Fibroblast of mammary gland (primary cell): ENCODE data around the gene COL23A1.
A peak's percentile ranks its signal among the peaks of the same experiment; 100 is the strongest.

Experiments
- DNase-seq: peaks from one replicate; pipeline ENCODE4 v3.0.0-alpha.2; 2010; ENCODE audit warnings: low read depth
- H3K4me3 ChIP-seq: 2 replicates; pipeline ENCODE4 v1.5.1; 2011; ENCODE audit warnings: low read depth, mild to moderate bottlenecking, low read length, moderate library complexity; ENCODE audit not compliant: control insufficient read depth
- TF ChIP-seq, protein P1 (sequence below): conservative IDR thresholded peaks from 2 replicates; pipeline ENCODE4 v1.5.1; 2011; ENCODE audit warnings: low read depth, low read length, inconsistent platforms; ENCODE audit not compliant: control insufficient read depth, insufficient read depth

COL23A1 gene

DNA sequence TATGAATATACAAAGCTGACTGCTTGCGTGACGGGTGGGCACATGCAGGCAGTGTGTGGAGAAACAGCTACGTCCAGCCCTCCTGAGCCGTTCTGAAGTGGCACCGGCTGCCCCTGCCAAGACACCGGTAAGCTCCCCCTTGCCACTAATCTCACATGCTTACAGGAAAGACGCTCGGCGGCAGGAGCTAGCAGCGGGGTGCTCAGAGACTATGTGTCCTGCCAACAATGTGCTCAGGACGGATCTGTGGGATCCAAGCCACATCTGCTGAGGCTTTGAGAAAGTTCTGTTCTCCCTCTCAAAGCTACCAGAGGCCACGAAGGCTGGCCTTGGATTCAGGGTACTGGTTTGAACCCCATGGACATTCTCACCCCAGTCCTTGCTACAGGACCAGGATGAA is 200.4 kb downstream of the COL23A1 start:
- TF ChIP-seq, protein P1, sequence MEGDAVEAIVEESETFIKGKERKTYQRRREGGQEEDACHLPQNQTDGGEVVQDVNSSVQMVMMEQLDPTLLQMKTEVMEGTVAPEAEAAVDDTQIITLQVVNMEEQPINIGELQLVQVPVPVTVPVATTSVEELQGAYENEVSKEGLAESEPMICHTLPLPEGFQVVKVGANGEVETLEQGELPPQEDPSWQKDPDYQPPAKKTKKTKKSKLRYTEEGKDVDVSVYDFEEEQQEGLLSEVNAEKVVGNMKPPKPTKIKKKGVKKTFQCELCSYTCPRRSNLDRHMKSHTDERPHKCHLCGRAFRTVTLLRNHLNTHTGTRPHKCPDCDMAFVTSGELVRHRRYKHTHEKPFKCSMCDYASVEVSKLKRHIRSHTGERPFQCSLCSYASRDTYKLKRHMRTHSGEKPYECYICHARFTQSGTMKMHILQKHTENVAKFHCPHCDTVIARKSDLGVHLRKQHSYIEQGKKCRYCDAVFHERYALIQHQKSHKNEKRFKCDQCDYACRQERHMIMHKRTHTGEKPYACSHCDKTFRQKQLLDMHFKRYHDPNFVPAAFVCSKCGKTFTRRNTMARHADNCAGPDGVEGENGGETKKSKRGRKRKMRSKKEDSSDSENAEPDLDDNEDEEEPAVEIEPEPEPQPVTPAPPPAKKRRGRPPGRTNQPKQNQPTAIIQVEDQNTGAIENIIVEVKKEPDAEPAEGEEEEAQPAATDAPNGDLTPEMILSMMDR, result no peak
- DNase-seq, result no peak

DNA sequence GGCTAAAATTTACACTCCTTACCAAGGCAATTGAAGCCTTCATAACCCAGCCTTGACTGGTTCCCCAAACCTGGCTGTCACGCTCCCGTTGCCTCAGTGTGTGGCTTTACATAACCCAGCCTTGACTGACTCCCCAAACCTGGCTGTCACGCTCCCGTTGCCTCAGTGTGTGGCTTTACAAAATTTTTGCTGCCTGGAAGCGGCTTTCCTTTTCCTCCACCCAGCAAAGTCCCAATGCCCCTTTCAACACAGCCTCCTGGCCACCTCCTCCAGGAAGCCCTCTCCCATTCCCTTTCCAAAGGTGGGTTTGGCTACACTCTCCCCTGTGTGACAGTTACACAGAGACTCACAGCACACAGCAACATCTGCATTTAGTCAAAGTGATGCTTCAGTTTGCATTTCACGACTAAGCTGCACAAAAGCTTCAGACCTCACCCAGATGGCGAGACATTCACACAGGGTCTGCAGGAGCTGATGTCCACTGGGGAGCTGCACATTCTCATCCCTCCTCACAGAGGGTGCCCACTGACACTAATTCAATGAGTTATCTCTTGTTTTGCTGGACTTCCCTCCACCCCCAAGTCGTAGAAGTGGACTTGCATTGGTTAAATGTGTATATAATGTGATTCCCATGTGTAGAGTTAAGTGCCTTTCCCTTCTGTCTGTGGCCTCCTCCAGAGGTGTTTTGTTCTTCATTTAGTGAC is 201.0 kb downstream of the COL23A1 start:
- no peak for DNase-seq
- TF ChIP-seq, protein P1, result no peak

More for the DNA sequence above, 200.4 kb downstream of the COL23A1 start:
- no peak overlapping the region for H3K4me3 ChIP-seq

DNA sequence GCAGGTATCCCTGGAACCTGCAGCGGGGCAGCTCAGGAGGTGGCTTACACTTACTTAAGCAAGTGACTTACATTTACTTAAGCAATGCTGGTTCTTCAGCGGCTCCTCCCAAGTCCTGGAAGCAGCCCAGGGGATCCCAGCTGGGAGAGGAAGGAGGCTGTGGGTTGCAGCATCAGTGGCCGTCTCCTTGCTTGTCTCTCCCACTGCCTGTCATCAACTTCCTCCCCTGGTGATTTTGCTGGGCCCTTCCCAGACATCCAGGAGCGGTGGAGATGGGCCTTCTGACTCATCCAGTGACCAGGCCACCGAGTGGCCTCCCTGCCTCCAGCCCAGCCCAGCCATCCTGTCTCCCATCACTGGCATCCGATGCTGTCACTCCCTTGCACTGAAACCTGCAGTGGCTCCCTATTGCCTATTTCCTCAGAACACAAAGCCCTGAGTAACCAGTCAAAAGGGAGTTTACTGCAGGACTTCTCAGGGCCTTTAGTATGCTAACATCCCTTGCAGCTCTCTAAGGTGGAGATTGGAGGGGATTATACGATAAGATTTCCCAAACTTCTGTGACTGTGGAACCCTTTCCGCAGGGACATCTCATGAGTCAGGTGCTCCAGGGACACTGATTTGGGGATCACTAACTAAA is 201.7 kb downstream of the COL23A1 start:
- TF ChIP-seq, protein P1, result no peak
- H3K4me3 ChIP-seq, result no peak overlapping the region
- DNase-seq, result peak; percentile 41

More for the DNA sequence above, 201.0 kb downstream of the COL23A1 start:
- H3K4me3 ChIP-seq, result no peak overlapping the region

DNA sequence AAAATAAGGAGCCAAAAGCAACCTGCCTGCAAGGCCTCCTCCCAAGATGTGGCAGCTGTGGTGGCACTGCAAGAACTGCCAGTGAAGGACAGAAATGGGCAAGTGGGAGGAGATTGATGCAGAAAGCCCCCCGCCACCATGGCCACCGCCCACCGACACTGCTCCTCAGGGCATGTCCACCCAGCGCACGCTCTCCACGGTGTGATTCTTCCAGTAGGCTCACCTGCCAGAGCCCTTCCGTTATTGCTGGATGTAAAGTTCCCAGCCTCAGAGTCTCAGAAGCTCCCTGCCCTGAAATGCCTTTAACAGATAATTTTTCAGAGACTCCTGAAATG is 202.4 kb downstream of the COL23A1 start:
- DNase-seq, result no peak
- no peak overlapping the region for H3K4me3 ChIP-seq
- TF ChIP-seq, protein P1, result no peak

DNA sequence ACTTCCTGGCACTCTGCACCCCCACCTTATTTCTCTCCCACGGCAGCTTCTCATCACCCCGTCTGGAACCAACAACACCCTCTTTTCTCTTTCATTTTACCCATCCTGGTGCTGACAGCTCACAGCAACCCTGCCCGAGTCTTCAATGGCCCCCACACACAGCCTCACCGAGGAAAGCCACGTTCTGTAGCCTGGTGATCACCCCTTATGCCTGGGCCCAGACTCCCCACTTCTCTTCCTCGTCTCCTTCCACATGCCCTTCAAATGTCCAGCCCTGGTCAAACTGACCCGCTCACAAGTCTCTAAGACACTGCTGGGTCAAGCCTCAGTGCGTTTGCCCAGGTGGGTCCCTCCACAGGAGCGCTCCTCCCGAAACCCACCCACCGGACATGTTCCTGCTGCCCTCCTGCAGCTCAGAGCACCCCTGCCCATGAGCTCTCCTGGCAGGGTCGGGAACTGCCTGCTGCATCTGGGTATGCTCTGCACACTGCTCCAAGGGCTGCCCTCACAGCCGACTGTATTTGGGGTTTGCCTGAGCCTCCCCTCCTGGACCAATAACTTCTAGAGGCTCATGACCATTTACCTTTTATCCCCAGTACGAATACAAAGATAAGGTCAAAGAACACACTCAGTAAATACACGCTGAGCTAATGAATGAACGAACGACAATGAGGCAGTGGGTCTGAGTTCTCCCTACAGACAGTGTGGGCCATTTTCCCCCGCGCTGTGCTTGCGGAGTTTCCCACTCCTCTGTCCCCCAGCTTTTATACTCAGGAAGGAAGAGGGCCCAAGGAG is 202.9 kb downstream of the COL23A1 start:
- TF ChIP-seq, protein P1, result no peak
- no peak for DNase-seq
- no peak overlapping the region for H3K4me3 ChIP-seq

DNA sequence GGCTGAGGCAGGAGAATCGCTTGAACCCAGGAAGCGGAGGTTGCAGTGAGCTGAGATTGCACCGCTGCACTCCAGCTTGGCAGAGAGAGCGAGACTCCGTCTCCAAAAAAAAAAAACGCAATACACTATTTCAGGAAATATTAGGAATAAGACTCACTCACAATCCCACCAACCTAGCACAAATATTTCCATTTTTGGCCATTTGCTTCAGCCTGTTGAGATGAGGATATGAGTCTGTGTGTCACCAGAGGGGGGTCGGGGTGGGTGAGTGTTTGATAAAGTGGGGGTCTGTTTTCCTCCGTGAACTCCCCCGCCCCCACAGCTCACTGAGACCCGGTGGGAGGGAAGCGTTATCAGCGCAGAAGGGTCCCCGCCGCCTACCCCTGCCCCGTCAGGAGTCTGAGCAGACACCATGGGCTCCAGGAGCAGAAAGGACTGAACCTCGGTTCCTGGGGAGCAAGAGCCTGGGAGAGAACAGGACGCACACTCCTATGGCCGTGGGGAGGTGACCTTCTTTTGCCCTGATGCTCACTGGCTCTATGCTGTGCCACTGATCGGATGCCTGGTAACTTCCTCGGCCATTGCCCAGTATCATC is 203.8 kb downstream of the COL23A1 start:
- H3K4me3 ChIP-seq, result no peak overlapping the region
- DNase-seq, result no peak
- TF ChIP-seq, protein P1, result no peak
